NCI-H460 (cell line): ENCODE data around the gene TFAP2A. TPM values are rescaled to one million over a fixed set of nuclear protein-coding genes. Genes with fewer than 3 reads are reported as not detected.

Experiments
- DNase-seq: peaks from one replicate; pipeline ENCODE4 v3.0.0-alpha.2; 2016; ENCODE audit warnings: low read depth; ENCODE audit errors: extremely low read depth
- small RNA-seq, 2 experiments: library from RNA; depleted of rRNA; stranded (forward); fragments of <200 nt; gene quantifications; one replicate each; pipeline ENCODE3, GENCODE V24; 2014
- total RNA-seq: library from RNA; depleted of rRNA; stranded (reverse); fragments of >200 nt; shearing (Covaris generic); gene quantifications from 2 replicates; pipeline ENCODE4 v1.2.3, GENCODE V29; 2014; rRNA removed

The TFAP2A gene
- total RNA-seq, 1 experiment from 2014 or later: 14.2 TPM

GRCh38 chr6:10347561-10348327, 67.1 kb downstream of the TFAP2A start:
- peak; percentile 16 for DNase-seq

Small RNA genes within 50 kb of the gene (small RNA-seq; reads per million reads assigned to genes)
- gene MIR5689: 0 reads per million in 2 experiments

Other genes starting within 250 kb of the TFAP2A start
- gene GCNT2, start 106.3 kb upstream of the TFAP2A start, total RNA-seq: 34.4 TPM in 2 replicates